ENCODE results near the gene RGS6.

DNA sequence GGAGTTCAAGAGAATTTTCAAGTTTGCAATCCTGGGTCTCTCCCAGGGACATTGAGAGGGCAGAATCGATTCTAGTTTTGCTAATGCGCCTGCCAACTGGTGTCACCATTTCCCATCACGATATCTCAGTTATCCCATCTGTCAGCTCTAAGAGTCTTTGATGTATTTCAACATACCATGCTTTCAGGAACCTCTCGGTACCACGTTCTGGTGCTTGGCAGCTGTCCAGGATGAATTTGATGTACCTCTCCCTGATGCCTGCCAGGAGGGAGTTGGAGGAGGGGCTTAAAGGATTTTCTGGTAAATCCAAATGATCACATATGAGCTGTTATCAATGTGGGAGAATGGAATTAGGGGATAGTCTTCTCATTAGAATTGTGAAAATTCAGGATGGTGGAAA, 332.5 kb downstream of the RGS6 start:
- TF ChIP-seq POLR2AphosphoS5 (IDR thresholded peaks at IDR 0.05): no peak
- TF ChIP-seq, protein P1, sequence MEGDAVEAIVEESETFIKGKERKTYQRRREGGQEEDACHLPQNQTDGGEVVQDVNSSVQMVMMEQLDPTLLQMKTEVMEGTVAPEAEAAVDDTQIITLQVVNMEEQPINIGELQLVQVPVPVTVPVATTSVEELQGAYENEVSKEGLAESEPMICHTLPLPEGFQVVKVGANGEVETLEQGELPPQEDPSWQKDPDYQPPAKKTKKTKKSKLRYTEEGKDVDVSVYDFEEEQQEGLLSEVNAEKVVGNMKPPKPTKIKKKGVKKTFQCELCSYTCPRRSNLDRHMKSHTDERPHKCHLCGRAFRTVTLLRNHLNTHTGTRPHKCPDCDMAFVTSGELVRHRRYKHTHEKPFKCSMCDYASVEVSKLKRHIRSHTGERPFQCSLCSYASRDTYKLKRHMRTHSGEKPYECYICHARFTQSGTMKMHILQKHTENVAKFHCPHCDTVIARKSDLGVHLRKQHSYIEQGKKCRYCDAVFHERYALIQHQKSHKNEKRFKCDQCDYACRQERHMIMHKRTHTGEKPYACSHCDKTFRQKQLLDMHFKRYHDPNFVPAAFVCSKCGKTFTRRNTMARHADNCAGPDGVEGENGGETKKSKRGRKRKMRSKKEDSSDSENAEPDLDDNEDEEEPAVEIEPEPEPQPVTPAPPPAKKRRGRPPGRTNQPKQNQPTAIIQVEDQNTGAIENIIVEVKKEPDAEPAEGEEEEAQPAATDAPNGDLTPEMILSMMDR (IDR thresholded peaks at IDR 0.05): no peak
